ENCODE data around the gene RIMBP2.

Gene RIMBP2

DNA sequence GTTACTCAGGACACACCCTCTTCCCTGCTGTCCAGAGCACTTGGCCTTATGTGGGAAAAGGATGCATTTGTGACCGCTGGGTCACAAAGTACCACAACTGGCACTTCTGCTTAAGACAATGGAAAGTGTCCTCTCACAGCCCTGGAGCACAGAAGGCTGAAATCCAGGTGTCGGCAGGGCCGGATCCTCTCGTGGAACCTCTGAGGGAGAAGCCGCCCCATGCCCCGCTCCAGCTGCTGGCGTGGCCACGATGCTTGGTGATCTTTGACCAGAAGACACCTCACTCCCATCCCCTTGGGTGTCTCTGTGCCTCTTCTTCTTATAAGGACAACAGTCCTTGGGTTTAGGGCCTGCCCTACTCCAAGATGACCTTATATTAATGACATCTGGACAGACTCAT lies 221.4 kb downstream of the RIMBP2 start:
- Histone ChIP-seq H3K27me3 (ENCODE audit: insufficient read depth, low read length) (no peaks in the 10 kb centered on the region), H3K36me3 (ENCODE audit: insufficient read depth, low read length) (no peaks in the 10 kb centered on the region), H3K4me3 (ENCODE audit: low read depth, low read length, poor library complexity, severe bottlenecking) (no peak overlapping the region), H3F3A (ENCODE audit: insufficient read depth, low read length) (no peaks in the 10 kb centered on the region), H2AFZ (ENCODE audit: low read length) (no peak overlapping the region), H3K4me1 (ENCODE audit: insufficient read depth, low read length, severe bottlenecking) (no peaks in the 10 kb centered on the region), H3K4me2 (ENCODE audit: low read length) (no peak overlapping the region), H3K9ac (ENCODE audit: low read length) (no peak overlapping the region), H3K9me3 (ENCODE audit: low read length) (no peaks in the 10 kb centered on the region), H3K27ac (ENCODE audit: low read depth, low read length, poor library complexity, severe bottlenecking) (no peak overlapping the region), H4K20me1 (ENCODE audit: insufficient read depth, low read length) (no peaks in the 10 kb centered on the region), H3K9me2 (ENCODE audit: low read depth, low read length) (no peaks in the 10 kb centered on the region), H3K79me2 (ENCODE audit: insufficient read depth, low read length) (no peaks in the 10 kb centered on the region)
- TF ChIP-seq EZH2 (IDR thresholded peaks at IDR 0.05; ENCODE audit: borderline replicate concordance, low read length), result no peak
- TF ChIP-seq, protein P1, sequence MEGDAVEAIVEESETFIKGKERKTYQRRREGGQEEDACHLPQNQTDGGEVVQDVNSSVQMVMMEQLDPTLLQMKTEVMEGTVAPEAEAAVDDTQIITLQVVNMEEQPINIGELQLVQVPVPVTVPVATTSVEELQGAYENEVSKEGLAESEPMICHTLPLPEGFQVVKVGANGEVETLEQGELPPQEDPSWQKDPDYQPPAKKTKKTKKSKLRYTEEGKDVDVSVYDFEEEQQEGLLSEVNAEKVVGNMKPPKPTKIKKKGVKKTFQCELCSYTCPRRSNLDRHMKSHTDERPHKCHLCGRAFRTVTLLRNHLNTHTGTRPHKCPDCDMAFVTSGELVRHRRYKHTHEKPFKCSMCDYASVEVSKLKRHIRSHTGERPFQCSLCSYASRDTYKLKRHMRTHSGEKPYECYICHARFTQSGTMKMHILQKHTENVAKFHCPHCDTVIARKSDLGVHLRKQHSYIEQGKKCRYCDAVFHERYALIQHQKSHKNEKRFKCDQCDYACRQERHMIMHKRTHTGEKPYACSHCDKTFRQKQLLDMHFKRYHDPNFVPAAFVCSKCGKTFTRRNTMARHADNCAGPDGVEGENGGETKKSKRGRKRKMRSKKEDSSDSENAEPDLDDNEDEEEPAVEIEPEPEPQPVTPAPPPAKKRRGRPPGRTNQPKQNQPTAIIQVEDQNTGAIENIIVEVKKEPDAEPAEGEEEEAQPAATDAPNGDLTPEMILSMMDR (IDR thresholded peaks at IDR 0.05; ENCODE audit: low read length), result no peak

DNA sequence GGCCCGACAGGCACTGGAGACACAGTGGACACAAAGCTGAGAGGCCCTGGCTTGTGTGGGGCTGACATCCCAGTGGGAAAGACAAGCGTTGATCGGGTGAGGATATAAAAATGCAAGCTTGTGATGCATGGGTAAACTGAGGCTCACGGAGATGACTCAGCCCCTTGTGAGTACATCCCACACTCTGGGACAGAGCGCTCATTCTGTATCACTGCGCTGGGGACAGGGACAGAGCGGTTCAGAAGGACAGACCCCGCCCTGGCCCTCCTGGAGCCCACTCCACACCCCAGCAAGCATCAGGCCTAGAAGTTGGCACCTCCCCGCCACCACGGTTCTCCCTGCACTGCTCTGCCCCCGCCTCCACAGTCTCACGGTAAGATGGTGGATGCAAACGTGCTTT lies 222.1 kb downstream of the RIMBP2 start:
- H3K4me2 ChIP-seq (ENCODE audit: low read length), result no peak overlapping the region
- H3K9ac ChIP-seq (ENCODE audit: low read length), result no peak overlapping the region
- no peaks in the 10 kb centered on the region for H3K9me2 ChIP-seq (ENCODE audit: low read depth, low read length)
- H3K27me3 ChIP-seq (ENCODE audit: insufficient read depth, low read length), result peaks cover 5% of the 10 kb centered on the region; the same call in 1 of the 2 replicates
- TF ChIP-seq, protein P1 (IDR thresholded peaks at IDR 0.05; ENCODE audit: low read length), result no peak
- no peaks in the 10 kb centered on the region for H3K79me2 ChIP-seq (ENCODE audit: insufficient read depth, low read length)
- H3K9me3 ChIP-seq (ENCODE audit: low read length), result no peaks in the 10 kb centered on the region
- H3K4me1 ChIP-seq (ENCODE audit: insufficient read depth, low read length, severe bottlenecking), result no peaks in the 10 kb centered on the region
- H4K20me1 ChIP-seq (ENCODE audit: insufficient read depth, low read length), result no peaks in the 10 kb centered on the region
- no peaks in the 10 kb centered on the region for H3K36me3 ChIP-seq (ENCODE audit: insufficient read depth, low read length)
- H3K4me3 ChIP-seq (ENCODE audit: low read depth, low read length, poor library complexity, severe bottlenecking), result no peak overlapping the region
- H3K27ac ChIP-seq (ENCODE audit: low read depth, low read length, poor library complexity, severe bottlenecking), result no peak overlapping the region
- no peaks in the 10 kb centered on the region for H3F3A ChIP-seq (ENCODE audit: insufficient read depth, low read length)
- H2AFZ ChIP-seq (ENCODE audit: low read length), result no peak overlapping the region

DNA sequence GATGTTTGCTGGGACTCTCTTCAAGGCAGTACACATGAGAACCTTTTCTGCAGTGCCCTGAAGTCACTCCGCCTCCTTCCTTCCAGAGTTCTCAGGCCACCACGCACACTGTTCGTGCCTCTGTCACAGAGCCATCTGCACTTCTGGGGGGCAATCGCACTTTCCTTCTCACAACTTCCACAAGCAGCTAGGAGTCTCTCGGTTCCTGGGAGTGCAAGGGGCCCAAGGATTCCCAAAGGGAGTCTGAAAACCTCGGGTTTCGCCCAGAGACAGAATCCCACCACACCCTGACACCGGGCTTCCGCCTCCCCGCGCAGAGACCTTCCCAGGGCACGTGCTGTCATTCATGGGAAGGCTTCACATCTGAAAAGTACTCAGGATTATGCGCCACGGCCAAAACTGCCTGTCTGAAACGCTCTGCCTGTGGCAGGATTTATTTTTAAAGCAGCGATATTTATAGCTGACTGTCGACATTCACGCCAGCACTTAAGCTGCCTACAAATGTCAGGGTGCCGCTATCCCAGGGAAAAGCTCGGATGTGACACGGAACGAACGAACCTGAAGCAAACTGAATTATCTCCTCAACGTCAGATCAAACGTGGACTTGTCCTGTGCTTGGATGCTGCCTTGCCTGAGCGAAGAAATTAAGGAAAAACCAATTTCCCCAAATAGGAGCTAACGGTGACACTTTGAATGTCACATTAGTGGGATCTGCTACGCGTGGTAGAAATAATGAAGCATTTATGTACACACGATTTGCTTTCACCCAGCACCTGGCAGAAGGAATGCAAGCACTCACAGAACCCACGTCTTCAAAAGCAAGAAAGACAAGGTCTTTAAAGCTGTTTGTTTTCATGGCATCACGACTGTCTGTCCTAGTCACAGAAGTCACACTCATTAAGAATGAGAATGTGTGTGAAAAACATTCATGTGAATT lies 224.4 kb downstream of the RIMBP2 start:
- H3K36me3 ChIP-seq (ENCODE audit: insufficient read depth, low read length), result no peaks in the 10 kb centered on the region
- H3K4me1 ChIP-seq (ENCODE audit: insufficient read depth, low read length, severe bottlenecking), result no peaks in the 10 kb centered on the region
- no peaks in the 10 kb centered on the region for H3K79me2 ChIP-seq (ENCODE audit: insufficient read depth, low read length)
- H3K27ac ChIP-seq (ENCODE audit: low read depth, low read length, poor library complexity, severe bottlenecking), result no peak overlapping the region
- no peaks in the 10 kb centered on the region for H3F3A ChIP-seq (ENCODE audit: insufficient read depth, low read length)
- no peak overlapping the region for H3K4me3 ChIP-seq (ENCODE audit: low read depth, low read length, poor library complexity, severe bottlenecking)
- no peaks in the 10 kb centered on the region for H4K20me1 ChIP-seq (ENCODE audit: insufficient read depth, low read length)
- no peak overlapping the region for H2AFZ ChIP-seq (ENCODE audit: low read length)
- H3K9me2 ChIP-seq (ENCODE audit: low read depth, low read length), result no peaks in the 10 kb centered on the region
- H3K27me3 ChIP-seq (ENCODE audit: insufficient read depth, low read length), result peaks cover 5% of the 10 kb centered on the region; the same call in 1 of the 2 replicates
- no peaks in the 10 kb centered on the region for H3K9me3 ChIP-seq (ENCODE audit: low read length)
- H3K4me2 ChIP-seq (ENCODE audit: low read length), result no peak overlapping the region
- H3K9ac ChIP-seq (ENCODE audit: low read length), result no peak overlapping the region
- TF ChIP-seq, protein P1 (IDR thresholded peaks at IDR 0.05; ENCODE audit: low read length), result no peak
- TF ChIP-seq EZH2 (IDR thresholded peaks at IDR 0.05; ENCODE audit: borderline replicate concordance, low read length), result no peak
